H1 (cell line): ENCODE measurements around the gene BPIFB2. TPM values are rescaled to one million over a fixed set of nuclear protein-coding genes. Genes with fewer than 3 reads are reported as not detected.

Source experiments
- CTCF ChIA-PET: fragments of 300-600 bp; sonication (Branson Sonifier 250); formaldehyde crosslinking; loops from one replicate; lab custom pipeline; 2021; ENCODE audit not compliant: partially characterized antibody; lab: Charles Lee
- POLR2A ChIA-PET: fragments of 300-600 bp; sonication (Branson Sonifier 250); formaldehyde crosslinking; loops from one replicate; lab custom pipeline; 2021; ENCODE audit warnings: inconsistent platforms; ENCODE audit not compliant: partially characterized antibody; lab: Charles Lee
- DNase-seq, 2 experiments: peaks; one replicate each; pipeline versions ENCODE4 v3.0.0 to v3.0.0-alpha.2; 2010 to 2022; ENCODE audit warnings: low spot score in 2 of 2, low read depth in 1 of 2, mixed read lengths in 1 of 2
- FAIRE-seq: peaks from 2 replicates; lab custom pipeline; 2011; peaks lifted over from hg19 to GRCh38; lab: Jason Lieb, UNC
- H2AFZ ChIP-seq: 2 replicates; pipeline ENCODE4 v1.8.1; 2012; ENCODE audit warnings: low read length, inconsistent platforms
- H2AK5ac ChIP-seq: 2 replicates; pipeline ENCODE4 v1.6.1; 2013; ENCODE audit warnings: low read depth, low read length
- H2BK120ac ChIP-seq: replicated peaks from 2 replicates; pipeline ENCODE3; 2013; ENCODE audit warnings: low read depth, low read length, inconsistent platforms
- H2BK12ac ChIP-seq: 2 replicates; pipeline ENCODE4 v1.6.1; 2013; ENCODE audit warnings: low read depth, low read length
- H2BK15ac ChIP-seq: 2 replicates; pipeline ENCODE4 v1.6.1; 2013; ENCODE audit warnings: low read length
- H2BK20ac ChIP-seq: 2 replicates; pipeline ENCODE4 v1.6.1; 2013; ENCODE audit warnings: low read length
- H2BK5ac ChIP-seq: 2 replicates; pipeline ENCODE4 v1.6.1; 2013; ENCODE audit warnings: low read depth, low read length
- H3K14ac ChIP-seq: 2 replicates; pipeline ENCODE4 v1.6.1; 2013; ENCODE audit warnings: inconsistent platforms; ENCODE audit not compliant: insufficient read length
- H3K18ac ChIP-seq: 2 replicates; pipeline ENCODE4 v1.6.1; 2013; ENCODE audit warnings: low read length; ENCODE audit errors: extremely low read depth
- H3K23ac ChIP-seq: 2 replicates; pipeline ENCODE4 v1.6.1; 2013; ENCODE audit warnings: inconsistent platforms; ENCODE audit not compliant: insufficient read length
- H3K23me2 ChIP-seq: 2 replicates; pipeline ENCODE4 v1.6.1; 2013; ENCODE audit warnings: low read depth, low read length
- H3K27ac ChIP-seq: 2 replicates; pipeline ENCODE4 v1.6.1; 2011; ENCODE audit warnings: low read depth, low read length, inconsistent platforms
- H3K27me3 ChIP-seq, 4 experiments: replicated peaks in 1 of 4; 1 replicate in 1 of 4; 2 replicates in 3 of 4; pipeline versions ENCODE4 v1.6.1 to v1.8.1; 2011 to 2013; ENCODE audit warnings: low read length in 3 of 4, mild to moderate bottlenecking in 3 of 4, inconsistent platforms in 2 of 4, mixed read lengths in 2 of 4, moderate library complexity in 1 of 4; ENCODE audit not compliant: control insufficient read depth in 3 of 4, insufficient read depth in 3 of 4; ENCODE audit errors: extremely low read depth in 1 of 4
- H3K36me3 ChIP-seq, 4 experiments: 2 replicates each; pipeline versions ENCODE4 v1.6.1 to v1.8.1; 2011 to 2013; ENCODE audit warnings: mild to moderate bottlenecking in 4 of 4, low read length in 3 of 4, moderate library complexity in 2 of 4, control low read depth in 1 of 4, inconsistent platforms in 1 of 4; ENCODE audit not compliant: insufficient read depth in 4 of 4, control insufficient read depth in 2 of 4
- H3K4ac ChIP-seq: replicated peaks from 2 replicates; pipeline ENCODE3; 2013; ENCODE audit warnings: low read length, low read depth, mixed read lengths, inconsistent platforms; ENCODE audit not compliant: insufficient read length
- H3K4me1 ChIP-seq, 4 experiments: replicated peaks in 1 of 4; 1 replicate in 1 of 4; 2 replicates in 3 of 4; pipeline versions ENCODE4 v1.6.1 to v1.8.1; 2011 to 2013; ENCODE audit warnings: low read length in 3 of 4, inconsistent platforms in 2 of 4, mixed read lengths in 1 of 4; ENCODE audit not compliant: insufficient read depth in 4 of 4, control insufficient read depth in 3 of 4
- H3K4me2 ChIP-seq, 2 experiments: 2 replicates each; pipeline versions ENCODE4 v1.6.1 to v1.8.1; 2011 to 2013; ENCODE audit warnings: low read depth in 2 of 2, low read length in 2 of 2, control low read depth in 1 of 2, inconsistent platforms in 1 of 2, mild to moderate bottlenecking in 1 of 2; ENCODE audit not compliant: insufficient read depth in 1 of 2
- H3K4me3 ChIP-seq, 4 experiments: fragments of 200-600, 300-600 bp in 1 of 4; sonication (generic), shearing (Covaris generic), sonication (Bioruptor Twin) in 1 of 4; 2 replicates each; pipeline versions ENCODE4 v1.5.1 to v1.8.1; 2011 to 2016; ENCODE audit warnings: low read length in 4 of 4, low read depth in 3 of 4, control low read depth in 2 of 4, inconsistent platforms in 2 of 4, mild to moderate bottlenecking in 2 of 4, mixed read lengths in 1 of 4, moderate library complexity in 1 of 4; ENCODE audit not compliant: insufficient read depth in 2 of 4; ENCODE audit errors: extremely low read depth in 1 of 4
- H3K56ac ChIP-seq: replicated peaks from 2 replicates; pipeline ENCODE3; 2013; ENCODE audit warnings: low read depth, mild to moderate bottlenecking, mixed read lengths, low read length, inconsistent platforms; ENCODE audit not compliant: insufficient read length
- H3K79me1 ChIP-seq: 2 replicates; pipeline ENCODE4 v1.6.1; 2013; ENCODE audit warnings: low read depth, low read length, control low read depth
- H3K79me2 ChIP-seq, 2 experiments: 2 replicates each; pipeline versions ENCODE4 v1.6.1 to v1.8.1; 2012 to 2013; ENCODE audit warnings: low read length in 2 of 2, mild to moderate bottlenecking in 2 of 2, inconsistent platforms in 1 of 2; ENCODE audit not compliant: insufficient read depth in 2 of 2, control insufficient read depth in 1 of 2
- H3K9ac ChIP-seq, 4 experiments: replicated peaks in 1 of 4; 1 replicate in 1 of 4; 2 replicates in 3 of 4; pipeline versions ENCODE4 v1.6.1 to v1.8.1; 2011 to 2013; ENCODE audit warnings: low read depth in 3 of 4, low read length in 3 of 4, control low read depth in 2 of 4, mild to moderate bottlenecking in 2 of 4, moderate library complexity in 2 of 4, inconsistent platforms in 1 of 4; ENCODE audit errors: extremely low read depth in 1 of 4
- H3K9me3 ChIP-seq, 2 experiments: 2 replicates each; pipeline versions ENCODE4 v1.6.1 to v1.8.1; 2012 to 2013; ENCODE audit warnings: mild to moderate bottlenecking in 2 of 2, moderate library complexity in 2 of 2, control low read depth in 1 of 2, inconsistent platforms in 1 of 2, low read depth in 1 of 2, low read length in 1 of 2, mixed read lengths in 1 of 2; ENCODE audit not compliant: insufficient read depth in 2 of 2
- H4K20me1 ChIP-seq, 2 experiments: replicated peaks in 1 of 2; 2 replicates each; pipeline versions ENCODE3 to v1.8.1; 2011 to 2013; ENCODE audit warnings: inconsistent platforms in 2 of 2, low read length in 2 of 2, mild to moderate bottlenecking in 1 of 2; ENCODE audit not compliant: insufficient read depth in 2 of 2, control insufficient read depth in 1 of 2
- H4K5ac ChIP-seq: 2 replicates; pipeline ENCODE4 v1.6.1; 2013; ENCODE audit warnings: low read length, low read depth, mixed read lengths, inconsistent platforms; ENCODE audit not compliant: insufficient read length
- H4K8ac ChIP-seq: 2 replicates; pipeline ENCODE4 v1.8.0; 2013; ENCODE audit warnings: mild to moderate bottlenecking, moderate library complexity, low read length, inconsistent platforms; ENCODE audit not compliant: insufficient read depth; ENCODE audit errors: extremely low read depth
- H4K91ac ChIP-seq: replicated peaks from 2 replicates; pipeline ENCODE3; 2013; ENCODE audit warnings: low read length, mixed read lengths, inconsistent platforms; ENCODE audit not compliant: insufficient read length
- CBX5 ChIP-seq: fragments of 300-800, 300-1000 bp; sonication (generic); IDR thresholded peaks from 2 replicates; pipeline ENCODE4 v1.7.1; 2016; ENCODE audit warnings: antibody characterized with exemption, low read length, low read depth
- CEBPB ChIP-seq: IDR thresholded peaks from 2 replicates; pipeline ENCODE4 v1.6.1; 2012; ENCODE audit warnings: low read depth, low read length
- FOSL1 ChIP-seq: IDR thresholded peaks from 2 replicates; pipeline ENCODE4 v1.6.1; 2011; ENCODE audit warnings: mild to moderate bottlenecking, low read depth, low read length, moderate library complexity; ENCODE audit not compliant: insufficient read depth
- JUND ChIP-seq: IDR thresholded peaks from 2 replicates; pipeline ENCODE4 v1.6.1; 2011; ENCODE audit warnings: mild to moderate bottlenecking, improper control_type of control experiment, low read length
- NRF1 ChIP-seq: IDR thresholded peaks from 2 replicates; pipeline ENCODE4 v1.6.1; 2011; ENCODE audit warnings: mild to moderate bottlenecking, low read depth, low read length, improper control_type of control experiment
- POLR2A ChIP-seq, 2 experiments: IDR thresholded peaks; 1 replicate in 1 of 2; 2 replicates in 1 of 2; pipeline ENCODE4 v1.6.1; 2011; ENCODE audit warnings: low read depth in 2 of 2, low read length in 2 of 2, mild to moderate bottlenecking in 2 of 2; ENCODE audit errors: control extremely low read depth in 1 of 2
- SIRT6 ChIP-seq: IDR thresholded peaks from one replicate; pipeline ENCODE4 v1.7.1; 2012; ENCODE audit warnings: low read length, inconsistent platforms
- SIX5 ChIP-seq: IDR thresholded peaks from 2 replicates; pipeline ENCODE4 v1.6.1; 2011; ENCODE audit warnings: mild to moderate bottlenecking, low read depth, low read length
- SUZ12 ChIP-seq: fragments of 200-600 bp; sonication (generic); IDR thresholded peaks from 2 replicates; pipeline ENCODE4 v1.6.1; 2012; ENCODE audit warnings: mild to moderate bottlenecking, inconsistent platforms, low read length, moderate library complexity, mixed read lengths
- USF2 ChIP-seq: IDR thresholded peaks from 2 replicates; pipeline ENCODE4 v1.6.1; 2011; ENCODE audit warnings: low read length, improper control_type of control experiment
- ZNF274 ChIP-seq: IDR thresholded peaks from 2 replicates; pipeline ENCODE4 v1.7.0; 2012; ENCODE audit warnings: low read length, borderline replicate concordance; ENCODE audit errors: extremely low read depth
- WGBS, 2 experiments: shearing (Covaris generic) in 1 of 2; methylation state at CpG; one replicate each; pipeline versions ENCODE4 v1.1.6 to v1.1.7; 2013 to 2015; ENCODE audit warnings: low lambda C conversion rate in 2 of 2, mixed read lengths in 2 of 2, inconsistent platforms in 1 of 2, low coverage in 1 of 2, missing lambda C conversion rate in 1 of 2; ENCODE audit not compliant: insufficient replicate concordance in 2 of 2, insufficient coverage in 1 of 2, insufficient read length in 1 of 2; ENCODE audit errors: extremely low coverage in 1 of 2, missing lambda C conversion rate in 1 of 2; 5-methylcytosine and 5-hydroxymethylcytosine counted together
- polyA plus RNA-seq, 7 experiments: library from polyadenylated mRNA; depleted of rRNA in 3 of 7; stranded (reverse) in 5 of 7; unstranded in 2 of 7; fragments of >200 nt in 5 of 7; fragments of 200-250 nt in 2 of 7; gene quantifications; 1 replicate in 5 of 7; 2 replicates in 1 of 7; 4 replicates in 1 of 7; pipeline versions ENCODE4 v1.2.1 to v1.2.3, GENCODE V29; 2011 to 2013; ENCODE audit warnings: missing spikeins in 2 of 7, mixed read lengths in 2 of 7
- total RNA-seq: library from RNA; stranded (reverse); fragmentation: NEBNext Ultra II Directional; extraction: Animal tissue kit (Norgen Biotek cat#: 25700); gene quantifications from 2 replicates; pipeline ENCODE4 v1.2.1, GENCODE V29; 2021

BPIFB2 gene
- total and polyA plus RNA-seq, 2 of the 8 experiments (the other 6 are each of a cell fraction or from before 2014, with no cell fraction given), result not detected

GRCh38 chr20:32969356-32970114 is 38.0 kb upstream of the BPIFB2 start:
- H3K9me3 ChIP-seq, result no peaks in the 10 kb centered on the region
- no peak overlapping the region for H3K27ac ChIP-seq
- DNase-seq, result peak in 1 of 2 experiments; percentile 39
- TF ChIP-seq SIX5 (no peak), CEBPB (no peak), FOSL1 (no peak), NRF1 (no peak), JUND (no peak), POLR2A (IDR thresholded peaks at IDR 0.05; ENCODE audit: control extremely low read depth in 1 of 2, low read depth in 2 of 2, low read length in 2 of 2) (no peak), SUZ12 (no peak), CBX5 (no peak), ZNF274 (no peak), USF2 (no peak), SIRT6 (no peak)
- H3K4ac ChIP-seq, result no peak overlapping the region
- peak overlapping the region; percentile 94; the same call in 1 of the 2 replicates for H2BK12ac ChIP-seq
- H3K79me2 ChIP-seq, result no peaks in the 10 kb centered on the region
- H4K20me1 ChIP-seq, result no peaks in the 10 kb centered on the region
- H3K79me1 ChIP-seq, result no peaks in the 10 kb centered on the region; the same call in 1 of the 2 replicates
- no peak overlapping the region for H3K56ac ChIP-seq
- no peaks in the 10 kb centered on the region for H3K36me3 ChIP-seq
- 0 out of 2 replicates have a peak overlapping the region, but pooled peaks have one; percentile 30 for H2BK5ac ChIP-seq
- no peaks in the 10 kb centered on the region for H3K23me2 ChIP-seq
- peaks cover 10 to 21% (median 16%) of the 10 kb centered on the region in 4 experiments for H3K4me1 ChIP-seq
- WGBS, 2 experiments, result 90% methylated on average over 13 of the region's 13 CpGs; no CpG with 5 or more reads in 1 of the 2 experiments
- H4K5ac ChIP-seq, result no peak overlapping the region
- H2AFZ ChIP-seq, result no peak overlapping the region
- POLR2A ChIA-PET, result interaction anchor here (0.6 kb wide), 1 partner anchor 109 kb away, joined by 3 read pairs; no protein-coding TSS in a partner anchor
- no peak overlapping the region for H3K23ac ChIP-seq
- FAIRE-seq, result no peak
- H3K27me3 ChIP-seq, result no peaks in the 10 kb centered on the region
- no peak overlapping the region for H4K8ac ChIP-seq
- no peak overlapping the region for H3K14ac ChIP-seq
- H2BK20ac ChIP-seq, result 0 out of 2 replicates have a peak overlapping the region, but pooled peaks have one; percentile 48
- no peak overlapping the region; the same call in 1 of the 2 replicates for H3K18ac ChIP-seq
- H2BK120ac ChIP-seq, result no peak overlapping the region
- H3K4me3 ChIP-seq, result no peak overlapping the region
- H3K9ac ChIP-seq, result no peak overlapping the region
- no peak overlapping the region for H2AK5ac ChIP-seq
- peak overlapping the region; percentile 84; the same call in 1 of the 2 replicates for H2BK15ac ChIP-seq
- H4K91ac ChIP-seq, result peak overlapping the region; percentile 6
- no peak overlapping the region for H3K4me2 ChIP-seq
- CTCF ChIA-PET, result interaction anchor here (0.7 to 0.8 kb wide), 2 partner anchors 14 to 67 kb away, joined by 4 read pairs; no protein-coding TSS in a partner anchor
